Measurements from ENCODE around the gene DAGLA. TPM values are rescaled to one million over a fixed set of nuclear protein-coding genes. Genes with fewer than 3 reads are reported as not detected.

Gene DAGLA
- total RNA-seq, 1 experiment from 2014 or later = 10.9 TPM

DNA sequence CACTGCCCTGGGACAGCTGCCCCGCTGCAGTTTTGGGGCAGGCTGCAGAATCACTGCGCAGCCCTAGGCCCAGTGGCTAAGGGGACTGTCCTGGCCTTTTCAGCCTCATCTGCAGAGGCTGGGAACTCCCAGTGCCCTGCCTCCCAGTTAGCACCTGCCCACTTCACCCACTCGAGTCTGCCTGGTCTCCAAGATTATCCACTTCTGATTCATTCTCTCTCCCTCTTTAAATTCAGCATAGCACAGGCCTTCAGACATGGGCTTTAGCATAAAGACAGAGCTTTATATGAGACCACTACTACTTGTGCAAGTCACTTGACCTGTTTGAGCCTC, 8.9 kb downstream of the DAGLA start:
- CTCF ChIA-PET = interaction anchor here (0.6 kb wide), 2 partner anchors 44 to 88 kb away, joined by 3 to 4 read pairs; no protein-coding TSS in a partner anchor
- no peak for TF ChIP-seq EZH2 (IDR thresholded peaks at IDR 0.05; ENCODE audit: borderline replicate concordance, low read depth, low read length, poor library complexity, severe bottlenecking)
- TF ChIP-seq, protein P1, sequence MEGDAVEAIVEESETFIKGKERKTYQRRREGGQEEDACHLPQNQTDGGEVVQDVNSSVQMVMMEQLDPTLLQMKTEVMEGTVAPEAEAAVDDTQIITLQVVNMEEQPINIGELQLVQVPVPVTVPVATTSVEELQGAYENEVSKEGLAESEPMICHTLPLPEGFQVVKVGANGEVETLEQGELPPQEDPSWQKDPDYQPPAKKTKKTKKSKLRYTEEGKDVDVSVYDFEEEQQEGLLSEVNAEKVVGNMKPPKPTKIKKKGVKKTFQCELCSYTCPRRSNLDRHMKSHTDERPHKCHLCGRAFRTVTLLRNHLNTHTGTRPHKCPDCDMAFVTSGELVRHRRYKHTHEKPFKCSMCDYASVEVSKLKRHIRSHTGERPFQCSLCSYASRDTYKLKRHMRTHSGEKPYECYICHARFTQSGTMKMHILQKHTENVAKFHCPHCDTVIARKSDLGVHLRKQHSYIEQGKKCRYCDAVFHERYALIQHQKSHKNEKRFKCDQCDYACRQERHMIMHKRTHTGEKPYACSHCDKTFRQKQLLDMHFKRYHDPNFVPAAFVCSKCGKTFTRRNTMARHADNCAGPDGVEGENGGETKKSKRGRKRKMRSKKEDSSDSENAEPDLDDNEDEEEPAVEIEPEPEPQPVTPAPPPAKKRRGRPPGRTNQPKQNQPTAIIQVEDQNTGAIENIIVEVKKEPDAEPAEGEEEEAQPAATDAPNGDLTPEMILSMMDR (conservative IDR thresholded peaks at IDR 0.05; ENCODE audit: low read depth, low read length) = no peak

DNA sequence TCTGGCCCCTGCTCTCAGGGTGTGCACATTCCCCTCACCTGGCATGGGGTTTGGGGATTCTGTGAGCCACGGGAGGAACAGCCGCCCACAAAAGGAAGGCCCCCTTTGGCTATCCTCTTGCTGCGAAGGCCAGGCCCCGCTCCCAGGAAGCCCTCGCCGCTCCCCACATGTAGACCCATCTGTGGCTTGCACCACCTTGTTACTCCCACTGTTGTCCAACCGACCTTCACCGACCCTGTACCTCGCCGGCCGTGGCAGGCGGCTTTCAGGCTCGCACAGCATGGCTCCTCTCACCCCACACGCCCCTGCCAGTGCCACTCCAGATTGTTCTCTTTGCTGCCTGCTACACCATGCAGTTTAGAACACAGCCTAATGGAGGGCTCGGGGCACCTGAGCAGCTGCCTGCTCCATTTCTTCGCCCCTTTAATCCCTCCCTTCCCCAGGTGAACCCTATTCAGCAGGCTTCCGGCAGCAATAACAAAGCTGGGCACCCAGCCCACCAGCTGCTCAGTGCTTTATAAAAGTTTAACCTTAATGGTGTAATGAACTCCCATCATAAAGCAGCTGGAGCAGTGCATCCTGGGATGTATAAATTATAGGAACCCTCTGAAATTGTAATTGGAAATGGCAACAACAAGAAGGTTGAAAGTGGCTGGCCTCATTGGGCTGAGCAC, 10.7 kb downstream of the DAGLA start:
- H3K9me3 ChIP-seq (ENCODE audit: low read depth, low read length, poor library complexity, severe bottlenecking) = no peaks in the 10 kb centered on the region
- ChIA-PET POLR2A (ENCODE audit: low non-redundant PET) (no interaction called here), CTCF (interaction anchor here (1.3 kb wide), 1 partner anchor 43 kb away, joined by 4 read pairs; no protein-coding TSS in a partner anchor)

More for the DNA sequence above, 8.9 kb downstream of the DAGLA start:
- no peak for DNase-seq (ENCODE audit: low spot score)
- POLR2A ChIA-PET (ENCODE audit: low non-redundant PET) = no interaction called here
- Histone ChIP-seq H3K9me3 (ENCODE audit: low read depth, low read length, poor library complexity, severe bottlenecking) (no peaks in the 10 kb centered on the region), H3K36me3 (ENCODE audit: insufficient read depth, low read length, poor library complexity, severe bottlenecking) (no peaks in the 10 kb centered on the region), H3K27me3 (replicated peaks; ENCODE audit: insufficient read depth, low read depth, low read length, poor library complexity) (no peaks in the 10 kb centered on the region), H3K4me3 (ENCODE audit: low read depth, low read length, poor library complexity, severe bottlenecking) (no peak overlapping the region), H3K27ac (ENCODE audit: low read depth, low read length, poor library complexity, severe bottlenecking) (no peak overlapping the region), H3K4me1 (ENCODE audit: insufficient read depth, low read length, poor library complexity, severe bottlenecking) (peaks cover 19% of the 10 kb centered on the region)
- intact Hi-C loops (cut with micrococcal nuclease; ENCODE audit: unreplicated experiment) = no loop called here
- BruUV-seq (replicated peaks) = no TSS peak

DNA sequence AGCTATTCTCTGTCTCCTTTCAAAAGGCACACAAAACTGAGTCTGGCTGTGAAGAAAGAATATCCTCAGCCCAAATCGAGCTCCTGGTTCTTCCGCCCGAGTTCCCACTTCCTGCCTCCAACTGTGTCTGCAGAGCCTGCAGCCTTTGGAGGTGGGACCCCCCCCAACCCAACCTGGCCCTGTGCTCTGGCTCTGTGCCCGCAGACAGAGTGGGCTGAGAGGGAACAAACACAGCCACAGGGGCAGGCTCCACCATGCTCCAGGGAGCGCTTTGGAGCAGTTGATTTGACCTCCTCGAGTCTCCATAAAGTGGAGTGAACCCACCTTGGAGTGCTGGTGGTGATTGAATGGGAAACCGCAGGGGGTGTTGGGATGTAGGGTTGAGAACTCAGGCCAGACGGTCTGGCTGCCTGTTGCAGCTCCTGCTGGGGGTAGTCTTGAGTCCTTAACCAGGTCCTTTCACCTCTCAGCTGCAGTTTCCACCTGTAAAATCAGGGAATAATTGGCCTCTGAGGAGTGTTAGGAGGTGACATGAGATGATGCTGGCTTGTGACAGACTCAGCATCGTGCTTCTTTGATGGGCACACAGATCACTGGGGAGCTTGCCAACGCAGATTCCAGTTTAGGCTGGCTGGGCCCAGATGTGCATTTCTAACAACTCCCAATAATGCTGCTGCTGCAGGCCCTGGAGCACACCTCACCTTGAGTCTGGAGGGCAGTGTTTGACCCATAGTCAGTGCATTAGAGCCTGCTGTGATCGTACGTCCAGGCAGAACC, 11.4 kb downstream of the DAGLA start:
- Histone ChIP-seq H3K4me3 (ENCODE audit: low read depth, low read length, poor library complexity, severe bottlenecking) (no peak overlapping the region), H3K4me1 (ENCODE audit: insufficient read depth, low read length, poor library complexity, severe bottlenecking) (peaks cover 37% of the 10 kb centered on the region), H3K36me3 (ENCODE audit: insufficient read depth, low read length, poor library complexity, severe bottlenecking) (no peaks in the 10 kb centered on the region), H3K27me3 (replicated peaks; ENCODE audit: insufficient read depth, low read depth, low read length, poor library complexity) (no peaks in the 10 kb centered on the region), H3K27ac (ENCODE audit: low read depth, low read length, poor library complexity, severe bottlenecking) (no peak overlapping the region), H3K9me3 (ENCODE audit: low read depth, low read length, poor library complexity, severe bottlenecking) (no peaks in the 10 kb centered on the region)
- no TSS peak for BruUV-seq (replicated peaks)
- no peak for TF ChIP-seq EZH2 (IDR thresholded peaks at IDR 0.05; ENCODE audit: borderline replicate concordance, low read depth, low read length, poor library complexity, severe bottlenecking)
- TF ChIP-seq, protein P1 (conservative IDR thresholded peaks at IDR 0.05; ENCODE audit: low read depth, low read length) = no peak
- POLR2A ChIA-PET (ENCODE audit: low non-redundant PET) = no interaction called here
- intact Hi-C loops (cut with micrococcal nuclease; ENCODE audit: unreplicated experiment) = no loop called here
- no peak for DNase-seq (ENCODE audit: low spot score)
- CTCF ChIA-PET = interaction anchor here (1.3 kb wide), 1 partner anchor 42 kb away, joined by 4 read pairs; no protein-coding TSS in a partner anchor

More for the DNA sequence above, 10.7 kb downstream of the DAGLA start:
- no peak for TF ChIP-seq EZH2 (IDR thresholded peaks at IDR 0.05; ENCODE audit: borderline replicate concordance, low read depth, low read length, poor library complexity, severe bottlenecking)
- TF ChIP-seq, protein P1 (conservative IDR thresholded peaks at IDR 0.05; ENCODE audit: low read depth, low read length) = no peak
- intact Hi-C loops (cut with micrococcal nuclease; ENCODE audit: unreplicated experiment) = no loop called here
- no peaks in the 10 kb centered on the region for H3K27me3 ChIP-seq (replicated peaks; ENCODE audit: insufficient read depth, low read depth, low read length, poor library complexity)
- DNase-seq (ENCODE audit: low spot score) = no peak
- H3K4me1 ChIP-seq (ENCODE audit: insufficient read depth, low read length, poor library complexity, severe bottlenecking) = peaks cover 29% of the 10 kb centered on the region
- BruUV-seq (replicated peaks) = no TSS peak
- no peak overlapping the region for H3K27ac ChIP-seq (ENCODE audit: low read depth, low read length, poor library complexity, severe bottlenecking)
- no peak overlapping the region for H3K4me3 ChIP-seq (ENCODE audit: low read depth, low read length, poor library complexity, severe bottlenecking)
- H3K36me3 ChIP-seq (ENCODE audit: insufficient read depth, low read length, poor library complexity, severe bottlenecking) = no peaks in the 10 kb centered on the region
